HepG2 (cell line): Measurements from ENCODE around the gene LMCD1. TPM values are rescaled to one million over a fixed set of nuclear protein-coding genes. Genes with fewer than 3 reads are reported as not detected.

Experiments
- ATAC-seq: fragments of 200-7000 bp; cut with Tn5 transposase; 3 replicates; pipeline ENCODE4 v1.9.1; 2020; ENCODE audit warnings: mild to moderate bottlenecking, moderate library complexity
- BruUV-seq: library from RNA; stranded (reverse); fragments of 400-500 nt; replicated peaks from 2 replicates; lab custom pipeline; 2021; lab: Mats Ljungman, UMichigan
- CTCF ChIA-PET: fragments of 300-600 bp; formaldehyde crosslinking; extraction: SDS; loops from one replicate; lab custom pipeline; 2021; ENCODE audit warnings: low total read pairs, inconsistent platforms, low intra/inter-chr PET ratio; lab: Yijun Ruan, JAX
- POLR2A ChIA-PET: fragments of 350-600 bp; sonication (Branson Sonifier 250); formaldehyde crosslinking; loops from one replicate; lab custom pipeline; 2020; ENCODE audit warnings: antibody characterized with exemption, inconsistent platforms; lab: Yijun Ruan, JAX
- DNase-seq: peaks from one replicate; pipeline ENCODE4 v3.0.0-alpha.2; 2015; ENCODE audit warnings: low spot score
- FAIRE-seq: peaks from 3 replicates; lab custom pipeline; 2011; peaks lifted over from hg19 to GRCh38; lab: Jason Lieb, UNC
- H2AFZ ChIP-seq: one replicate; pipeline ENCODE4 v1.6.1; 2011; ENCODE audit warnings: low read length, inconsistent platforms
- H3K27ac ChIP-seq: fragments of 300-600 bp; 3 replicates; pipeline ENCODE4 v1.8.0; 2011; ENCODE audit warnings: mixed run types, mild to moderate bottlenecking, mixed read lengths, low read length, inconsistent platforms; ENCODE audit not compliant: insufficient read depth; ENCODE audit errors: extremely low read length
- H3K27me3 ChIP-seq, 2 experiments: fragments of 200-600 bp in 1 of 2; 2 replicates in 1 of 2; 3 replicates in 1 of 2; pipeline versions ENCODE4 v1.6.0 to v1.8.0; 2011; ENCODE audit warnings: low read length in 2 of 2, mild to moderate bottlenecking in 2 of 2, moderate library complexity in 2 of 2, inconsistent platforms in 1 of 2; ENCODE audit not compliant: insufficient read depth in 2 of 2, control insufficient read depth in 1 of 2
- H3K36me3 ChIP-seq, 2 experiments: fragments of 200-600 bp in 1 of 2; replicated peaks in 1 of 2; 2 replicates in 1 of 2; 3 replicates in 1 of 2; pipeline versions ENCODE4 v1.5.1 to v1.8.0; 2011; ENCODE audit warnings: low read length in 2 of 2, inconsistent platforms in 1 of 2; ENCODE audit not compliant: insufficient read depth in 2 of 2, control insufficient read depth in 1 of 2
- H3K4me1 ChIP-seq: 2 replicates; pipeline ENCODE4 v1.5.1; 2012; ENCODE audit warnings: low read length, inconsistent platforms; ENCODE audit not compliant: insufficient read depth
- H3K4me2 ChIP-seq: 2 replicates; pipeline ENCODE4 v1.6.0; 2011; ENCODE audit warnings: low read depth, low read length, inconsistent platforms
- H3K4me3 ChIP-seq, 3 experiments: fragments of 200-600 bp in 1 of 3; sonication (generic), shearing (Covaris generic) in 1 of 3; replicated peaks in 1 of 3; 2 replicates each; pipeline ENCODE4 v1.5.1; 2011 to 2016; ENCODE audit warnings: low read length in 3 of 3, inconsistent platforms in 2 of 3, low read depth in 2 of 3, mild to moderate bottlenecking in 2 of 3, control low read depth in 1 of 3, mixed read lengths in 1 of 3; ENCODE audit not compliant: insufficient read depth in 1 of 3
- H3K79me2 ChIP-seq: one replicate; pipeline ENCODE4 v1.6.1; 2011; ENCODE audit warnings: low read length, inconsistent platforms; ENCODE audit not compliant: insufficient read depth
- H3K9ac ChIP-seq: 2 replicates; pipeline ENCODE4 v1.6.0; 2011; ENCODE audit warnings: mild to moderate bottlenecking, low read depth, low read length, inconsistent platforms; ENCODE audit not compliant: insufficient read depth
- H3K9me3 ChIP-seq: 2 replicates; pipeline ENCODE4 v1.5.1; 2012; ENCODE audit warnings: mild to moderate bottlenecking, low read length
- H4K20me1 ChIP-seq: 2 replicates; pipeline ENCODE4 v1.6.0; 2011; ENCODE audit warnings: inconsistent platforms, mild to moderate bottlenecking, low read length, moderate library complexity; ENCODE audit not compliant: insufficient read depth
- ARNTL ChIP-seq: sonication (generic); formaldehyde crosslinking; IDR thresholded peaks from 2 replicates; pipeline ENCODE4 v1.4.0; 2020; ENCODE audit warnings: mild to moderate bottlenecking, missing genetic modification reagents
- BATF2 ChIP-seq: sonication (generic); formaldehyde crosslinking; IDR thresholded peaks from 2 replicates; pipeline ENCODE4 v1.8.0; 2022; ENCODE audit warnings: mild to moderate bottlenecking, missing genetic modification reagents, moderate library complexity
- E2F1 ChIP-seq: sonication (generic); formaldehyde crosslinking; IDR thresholded peaks from 2 replicates; pipeline ENCODE4 v1.5.0; 2020; ENCODE audit warnings: missing genetic modification reagents
- GRHL1 ChIP-seq: sonication (generic); formaldehyde crosslinking; conservative IDR thresholded peaks from 2 replicates; pipeline ENCODE4 v1.8.0; 2022; ENCODE audit warnings: missing genetic modification reagents
- HNRNPL ChIP-seq: fragments of 200-400 bp; formaldehyde crosslinking; IDR thresholded peaks from 2 replicates; pipeline ENCODE4 v1.6.1; 2017; ENCODE audit warnings: mild to moderate bottlenecking, low read depth, low read length
- KDM2A ChIP-seq: sonication (generic); formaldehyde crosslinking; IDR thresholded peaks from 2 replicates; pipeline ENCODE4 v1.4.0; 2020; ENCODE audit warnings: low read depth, missing genetic modification reagents, borderline replicate concordance
- MBD4 ChIP-seq: IDR thresholded peaks from 2 replicates; pipeline ENCODE4 v1.6.1; 2012; ENCODE audit warnings: low read length, inconsistent platforms, borderline replicate concordance
- MIXL1 ChIP-seq: IDR thresholded peaks from 2 replicates; pipeline ENCODE4 v1.6.1; 2016
- RBAK ChIP-seq: sonication (generic); formaldehyde crosslinking; IDR thresholded peaks from 2 replicates; pipeline ENCODE4 v1.5.1; 2020; ENCODE audit warnings: mild to moderate bottlenecking, missing genetic modification reagents
- SP2 ChIP-seq: sonication (generic); formaldehyde crosslinking; IDR thresholded peaks from 2 replicates; pipeline ENCODE4 v1.5.1; 2020; ENCODE audit warnings: mild to moderate bottlenecking, missing genetic modification reagents
- TIGD3 ChIP-seq: sonication (generic); formaldehyde crosslinking; IDR thresholded peaks from 2 replicates; pipeline ENCODE4 v1.5.1; 2020; ENCODE audit warnings: mild to moderate bottlenecking, missing genetic modification reagents, borderline replicate concordance
- ZKSCAN5 ChIP-seq: sonication (generic); formaldehyde crosslinking; IDR thresholded peaks from 2 replicates; pipeline ENCODE4 v1.5.1; 2020; ENCODE audit warnings: mild to moderate bottlenecking, missing genetic modification reagents
- ZNF205 ChIP-seq: IDR thresholded peaks from 2 replicates; pipeline ENCODE4 v1.6.1; 2018; ENCODE audit warnings: missing biosample characterization, missing genetic modification reagents
- ZNF562 ChIP-seq: sonication (generic); formaldehyde crosslinking; IDR thresholded peaks from 2 replicates; pipeline ENCODE4 v1.8.0; 2022; ENCODE audit warnings: missing genetic modification reagents, borderline replicate concordance
- ZNF615 ChIP-seq: sonication (generic); formaldehyde crosslinking; IDR thresholded peaks from 2 replicates; pipeline ENCODE4 v1.5.0; 2020; ENCODE audit warnings: mild to moderate bottlenecking, missing genetic modification reagents, borderline replicate concordance
- ZNF678 ChIP-seq: sonication (generic); formaldehyde crosslinking; IDR thresholded peaks from 2 replicates; pipeline ENCODE4 v1.4.0; 2020; ENCODE audit warnings: mild to moderate bottlenecking, missing genetic modification reagents
- ZNF782 ChIP-seq: sonication (generic); formaldehyde crosslinking; IDR thresholded peaks from 2 replicates; pipeline ENCODE4 v1.4.0; 2020; ENCODE audit warnings: missing genetic modification reagents, mild to moderate bottlenecking, borderline replicate concordance
- WGBS: methylation state at CpG from one replicate; pipeline ENCODE4 v1.1.6; 2017; ENCODE audit warnings: low lambda C conversion rate; 5-methylcytosine and 5-hydroxymethylcytosine counted together
- in situ Hi-C: cut with HindIII; loops from 2 replicates; pipeline ENCODE4 v1.10.0; 2017; ENCODE audit warnings: low pct_unique_long_range_greater_than_20kb; ENCODE audit not compliant: extremely low pct_ligation_motif_present
- intact Hi-C: fragments of 100-400 bp; cut with micrococcal nuclease; formaldehyde crosslinking; loops from one replicate; pipeline ENCODE4 v1.10.0; 2022; ENCODE audit not compliant: unreplicated experiment
- polyA plus RNA-seq, 8 experiments: library from polyadenylated mRNA; depleted of rRNA in 3 of 8; stranded (reverse) in 7 of 8; unstranded in 1 of 8; fragments of >200 nt; fragmentation: Illumina TruSeq in 4 of 8; extraction: Trizol in 4 of 8; gene quantifications; 2 replicates each; pipeline versions ENCODE4 v1.2.1 to v1.2.3, GENCODE V29; 2011 to 2016; ENCODE audit warnings: low read depth in 4 of 8, missing spikeins in 1 of 8, mixed read lengths in 1 of 8; ENCODE audit not compliant: insufficient read depth in 1 of 8
- total RNA-seq, 5 experiments: library from RNA; depleted of rRNA; stranded (reverse); fragments of >200 nt; fragmentation: Illumina TruSeq; extraction: Trizol; gene quantifications; 2 replicates each; pipeline ENCODE4 v1.2.3, GENCODE V29; 2016; ENCODE audit warnings: low read depth in 1 of 5
- TF ChIP-seq, protein P1 (sequence below): sonication (generic); formaldehyde crosslinking; IDR thresholded peaks from 2 replicates; pipeline ENCODE4 v1.8.0; 2022; ENCODE audit warnings: mild to moderate bottlenecking, missing genetic modification reagents; ENCODE audit not compliant: insufficient replicate concordance

The LMCD1 gene
- total and polyA plus RNA-seq, 2 of the 13 experiments (the other 11 are each of a cell fraction or from before 2014, with no cell fraction given), result 6.2 to 7.1 TPM

- Histone ChIP-seq H3K9me3 (no peaks in the 10 kb centered on the region), H3K4me1 (peaks cover 25% of the 10 kb centered on the region), H3K27me3 (no peaks in the 10 kb centered on the region), H3K36me3 (peaks cover 0 to 5% of the 10 kb centered on the region in 2 experiments; a peak in 1 of 5 replicates), H4K20me1 (no peaks in the 10 kb centered on the region), H3K79me2 (no peaks in the 10 kb centered on the region), H3K4me2 (no peak overlapping the region), H2AFZ (no peak overlapping the region), H3K4me3 (no peak overlapping the region), H3K9ac (no peak overlapping the region), H3K27ac (no peak overlapping the region)
- intact Hi-C loops (loop anchor here (10.0 kb wide), 1 partner anchor 95 kb away; no protein-coding TSS in a partner anchor), in situ Hi-C loops (no loop called here)
- ChIA-PET POLR2A (no interaction called here), CTCF (no interaction called here)
- DNase-seq (no peak), ATAC-seq (no peak), FAIRE-seq (no peak)
- no peak for TF ChIP-seq MIXL1 (CRISPR knock-in tag)
- TF ChIP-seq, protein P1, sequence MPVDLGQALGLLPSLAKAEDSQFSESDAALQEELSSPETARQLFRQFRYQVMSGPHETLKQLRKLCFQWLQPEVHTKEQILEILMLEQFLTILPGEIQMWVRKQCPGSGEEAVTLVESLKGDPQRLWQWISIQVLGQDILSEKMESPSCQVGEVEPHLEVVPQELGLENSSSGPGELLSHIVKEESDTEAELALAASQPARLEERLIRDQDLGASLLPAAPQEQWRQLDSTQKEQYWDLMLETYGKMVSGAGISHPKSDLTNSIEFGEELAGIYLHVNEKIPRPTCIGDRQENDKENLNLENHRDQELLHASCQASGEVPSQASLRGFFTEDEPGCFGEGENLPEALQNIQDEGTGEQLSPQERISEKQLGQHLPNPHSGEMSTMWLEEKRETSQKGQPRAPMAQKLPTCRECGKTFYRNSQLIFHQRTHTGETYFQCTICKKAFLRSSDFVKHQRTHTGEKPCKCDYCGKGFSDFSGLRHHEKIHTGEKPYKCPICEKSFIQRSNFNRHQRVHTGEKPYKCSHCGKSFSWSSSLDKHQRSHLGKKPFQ (CRISPR knock-in tag), result no peak
- no peak for TF ChIP-seq ZNF205 (CRISPR knock-in tag)
- no peak for TF ChIP-seq GRHL1
- no peak for TF ChIP-seq ZNF678 (CRISPR knock-in tag)
- TF ChIP-seq MBD4, result no peak
- no peak for TF ChIP-seq ZNF562 (CRISPR knock-in tag)
- no peak for TF ChIP-seq ZKSCAN5 (CRISPR knock-in tag)
- TF ChIP-seq KDM2A (CRISPR knock-in tag), result no peak
- no peak for TF ChIP-seq BATF2 (CRISPR knock-in tag)
- TF ChIP-seq ZNF615, result no peak
- TF ChIP-seq E2F1 (CRISPR knock-in tag), result no peak
- no peak for TF ChIP-seq ARNTL
- TF ChIP-seq RBAK (CRISPR knock-in tag), result no peak
- no peak for TF ChIP-seq ZNF782 (CRISPR knock-in tag)
- no peak for TF ChIP-seq SP2 (CRISPR knock-in tag)
- no peak for TF ChIP-seq HNRNPL
- no peak for TF ChIP-seq TIGD3 (CRISPR knock-in tag)
- no TSS peak for BruUV-seq
- 89% methylated on average over 5 of the region's 6 CpGs for WGBS
Observed at GRCh38 chr3:8509961-8510360, 8.3 kb downstream of the LMCD1 start.
